Duodenal mucosa (tissue), 2 donors: Measurements from ENCODE around the gene RIPOR3.
A peak's percentile ranks its signal among the peaks of the same experiment; 100 is the strongest.
"Not testable (repeated sequence)": the region's sequence is repeated elsewhere in the genome, so short reads cannot be mapped to it uniquely, and the experiment has no call there.

Experiments used
- H3K27ac ChIP-seq: one replicate; pipeline ENCODE4 v1.7.0; 2013; ENCODE audit warnings: low read depth, low read length
- H3K27me3 ChIP-seq, 2 donors: one replicate each; pipeline ENCODE4 v1.7.0; 2013; ENCODE audit warnings: low read length in 2 of 2, control low read depth in 1 of 2; ENCODE audit not compliant: insufficient read depth in 2 of 2, control insufficient read depth in 1 of 2
- H3K36me3 ChIP-seq, 2 donors: one replicate each; pipeline ENCODE4 v1.7.0; 2013; ENCODE audit warnings: low read length in 2 of 2, control low read depth in 1 of 2; ENCODE audit not compliant: insufficient read depth in 2 of 2, control insufficient read depth in 1 of 2
- H3K4me1 ChIP-seq, 2 donors: one replicate each; pipeline ENCODE4 v1.7.0; 2013; ENCODE audit warnings: low read length in 2 of 2, control low read depth in 1 of 2; ENCODE audit not compliant: insufficient read depth in 2 of 2, control insufficient read depth in 1 of 2
- H3K4me3 ChIP-seq, 2 donors: one replicate each; pipeline ENCODE4 v1.7.0; 2013; ENCODE audit warnings: low read length in 2 of 2, low read depth in 1 of 2
- H3K9ac ChIP-seq, 2 donors: one replicate each; pipeline ENCODE4 v1.7.0; 2013; ENCODE audit warnings: low read length in 2 of 2, low read depth in 1 of 2
- H3K9me3 ChIP-seq, 2 donors: one replicate each; pipeline ENCODE4 v1.7.0; 2013; ENCODE audit warnings: low read length in 2 of 2, control low read depth in 1 of 2; ENCODE audit not compliant: control insufficient read depth in 1 of 2

Gene RIPOR3

GRCh38 chr20:50645253-50646068 is 45.9 kb downstream of the RIPOR3 start:
- H3K36me3 ChIP-seq: no peaks in the 10 kb centered on the region
- H3K4me3 ChIP-seq: peak overlapping the region in 1 of 2 donors; percentile 13
- no peaks in the 10 kb centered on the region for H3K27me3 ChIP-seq
- H3K4me1 ChIP-seq: peaks cover 5 to 7% of the 10 kb centered on the region in 2 donors
- H3K27ac ChIP-seq: peak overlapping the region; percentile 53
- no peak overlapping the region for H3K9ac ChIP-seq
- H3K9me3 ChIP-seq: no peaks in the 10 kb centered on the region

- Histone ChIP-seq H3K9me3 (no peaks in the 10 kb centered on the region), H3K36me3 (no peaks in the 10 kb centered on the region), H3K9ac (no peak overlapping the region), H3K4me1 (peaks cover 5 to 7% of the 10 kb centered on the region in 2 donors), H3K27ac (no peak overlapping the region), H3K27me3 (no peaks in the 10 kb centered on the region), H3K4me3 (no peak overlapping the region)
These were observed 49.0 kb downstream of the RIPOR3 start for GRCh38 chr20:50642288-50642803.

- not testable (repeated sequence) for H3K27ac ChIP-seq, H3K9me3 ChIP-seq, H3K36me3 ChIP-seq, H3K4me3 ChIP-seq, H3K9ac ChIP-seq, H3K4me1 ChIP-seq, H3K27me3 ChIP-seq
These were observed 49.6 kb downstream of the RIPOR3 start for GRCh38 chr20:50641625-50642287.

DNA sequence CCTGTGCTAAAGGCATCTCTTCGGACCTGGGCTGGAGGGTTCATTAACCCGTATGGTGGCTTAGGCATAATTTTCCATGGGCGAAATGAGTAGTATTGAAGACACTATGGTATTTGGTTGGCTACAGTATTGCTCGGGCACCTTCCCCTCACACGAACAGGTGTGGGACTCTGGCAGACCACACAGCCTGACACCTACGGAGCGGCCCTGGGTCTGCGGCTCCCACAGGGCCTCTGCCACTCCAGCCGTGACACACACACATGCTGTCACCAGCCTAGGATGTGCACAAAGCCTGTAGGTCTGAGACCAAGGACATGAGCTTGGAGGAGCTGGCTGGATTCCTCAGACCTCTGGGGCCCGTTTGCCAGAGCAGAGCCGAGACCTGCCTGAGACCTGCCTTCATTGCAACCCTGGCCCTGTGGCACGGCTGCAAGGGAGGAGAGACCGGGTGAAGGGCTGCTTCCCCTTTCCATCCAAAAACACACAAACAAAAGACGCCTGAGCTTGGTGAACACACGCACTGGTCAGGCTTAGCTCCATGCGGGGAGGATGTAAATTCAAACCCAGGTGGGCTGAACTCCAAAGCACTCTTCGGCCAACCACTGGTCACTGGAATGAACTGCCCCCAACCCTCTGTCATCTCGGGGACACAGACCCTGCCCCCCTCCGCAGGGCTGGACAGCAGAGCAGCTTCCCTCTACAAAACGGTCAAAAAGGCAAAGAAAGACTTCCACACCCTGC is 51.2 kb downstream of the RIPOR3 start:
- H3K9ac ChIP-seq, H3K27ac ChIP-seq, H3K27me3 ChIP-seq, H3K9me3 ChIP-seq, H3K4me3 ChIP-seq, H3K36me3 ChIP-seq: not testable (repeated sequence)
- peaks cover 10 to 13% of the 10 kb centered on the region in 2 donors for H3K4me1 ChIP-seq

DNA sequence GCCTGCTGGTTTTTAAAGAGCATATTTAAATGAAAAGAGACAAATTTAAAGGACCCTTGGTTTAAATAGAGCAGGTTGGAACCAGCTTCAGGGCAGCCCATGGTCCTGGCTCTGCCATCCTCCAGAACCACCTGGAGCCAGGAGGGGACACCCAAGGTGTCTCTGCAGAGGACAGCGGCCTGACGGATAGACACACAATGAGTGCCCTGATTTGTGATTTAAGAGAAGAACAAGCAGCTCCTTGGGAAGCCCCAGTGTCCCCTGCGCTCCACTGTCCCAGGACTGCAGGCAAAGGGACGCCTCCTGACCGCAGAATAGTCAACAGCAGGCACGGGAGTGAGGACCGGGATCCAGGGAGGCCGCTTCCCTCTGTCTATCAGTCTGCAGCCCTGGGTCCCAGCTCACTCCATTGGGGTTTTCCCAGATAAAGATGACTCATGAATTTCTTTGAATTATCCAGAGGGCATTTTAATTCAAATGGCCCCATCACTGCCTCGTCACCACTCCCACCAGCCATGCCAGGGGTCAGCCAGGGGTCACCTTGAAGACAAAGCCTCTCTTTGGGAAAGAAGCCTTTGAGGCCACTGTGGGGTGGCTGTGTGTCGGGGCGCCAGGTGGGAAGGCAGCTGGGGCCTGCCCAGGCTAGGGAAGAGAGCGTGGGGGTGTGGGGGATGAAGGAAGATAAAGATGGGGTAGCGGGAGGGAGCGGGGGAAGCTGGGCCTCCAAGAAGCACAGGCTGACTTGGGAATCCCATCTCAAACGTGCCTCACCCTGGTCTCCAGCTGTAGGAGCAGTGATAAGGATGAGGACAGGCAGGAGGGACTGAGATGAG is 53.1 kb downstream of the RIPOR3 start:
- not testable (repeated sequence) for H3K27me3 ChIP-seq, H3K4me1 ChIP-seq, H3K4me3 ChIP-seq, H3K36me3 ChIP-seq, H3K9me3 ChIP-seq, H3K27ac ChIP-seq, H3K9ac ChIP-seq

- Histone ChIP-seq H3K9ac (no peak overlapping the region), H3K36me3 (no peaks in the 10 kb centered on the region), H3K9me3 (no peaks in the 10 kb centered on the region), H3K27ac (no peak overlapping the region), H3K4me1 (peaks cover 9 to 10% of the 10 kb centered on the region in 2 donors), H3K4me3 (no peak overlapping the region), H3K27me3 (no peaks in the 10 kb centered on the region)
These were observed 54.5 kb downstream of the RIPOR3 start for GRCh38 chr20:50636601-50637540.

- no peaks in the 10 kb centered on the region for H3K36me3 ChIP-seq
- peaks cover 9 to 10% of the 10 kb centered on the region in 2 donors for H3K4me1 ChIP-seq
- H3K9ac ChIP-seq: no peak overlapping the region
- no peak overlapping the region for H3K27ac ChIP-seq
- no peaks in the 10 kb centered on the region for H3K9me3 ChIP-seq
- H3K27me3 ChIP-seq: no peaks in the 10 kb centered on the region
- peak overlapping the region in 1 of 2 donors; percentile 36 for H3K4me3 ChIP-seq
These were observed 55.4 kb downstream of the RIPOR3 start for GRCh38 chr20:50635676-50636600.

DNA sequence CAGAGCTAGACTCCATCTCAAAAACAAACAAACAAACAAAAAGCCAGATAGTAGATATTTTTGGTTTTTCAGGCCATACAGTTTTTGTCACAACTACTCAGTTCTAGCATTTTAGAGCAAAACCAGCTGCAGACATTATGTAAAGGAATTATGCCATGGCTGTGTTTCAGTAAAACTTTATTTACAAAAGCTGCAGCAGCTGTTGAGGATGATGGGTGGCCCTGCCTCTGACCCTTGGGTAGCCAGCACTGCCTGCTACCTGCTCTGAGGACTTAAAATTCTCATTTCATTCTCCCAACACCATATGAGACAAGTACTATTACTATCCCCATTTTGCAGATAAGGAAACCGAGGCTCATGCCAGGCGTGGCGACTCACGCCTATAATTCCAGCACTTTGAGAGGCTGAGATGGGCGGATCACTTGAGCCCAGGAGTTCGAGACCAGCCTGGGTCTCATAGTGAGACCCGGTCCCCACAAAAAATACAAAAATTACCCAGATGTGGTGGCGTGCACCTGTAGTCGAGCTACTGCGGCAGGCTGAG is 56.3 kb downstream of the RIPOR3 start:
- peaks cover 9 to 10% of the 10 kb centered on the region in 2 donors for H3K4me1 ChIP-seq
- no peaks in the 10 kb centered on the region for H3K27me3 ChIP-seq
- no peak overlapping the region for H3K9ac ChIP-seq
- H3K9me3 ChIP-seq: no peaks in the 10 kb centered on the region
- no peak overlapping the region for H3K4me3 ChIP-seq
- no peaks in the 10 kb centered on the region for H3K36me3 ChIP-seq
- no peak overlapping the region for H3K27ac ChIP-seq
